Uterus (tissue), 4 donors: ENCODE results near the gene HTR2B. TPM values are rescaled to one million over a fixed set of nuclear protein-coding genes. Genes with fewer than 3 reads are reported as not detected.

Source experiments
- DNase-seq, 2 donors: peaks; one replicate each; pipeline ENCODE4 v3.0.0-alpha.2; 2019 to 2020
- H3K27ac ChIP-seq, 2 donors: fragments of 200-600 bp; sonication (generic); 1 replicate in 1 of 2; 2 replicates in 1 of 2; pipeline ENCODE4 v1.5.1; 2016 to 2018
- H3K27me3 ChIP-seq, 2 donors: fragments of 200-600 bp; sonication (generic); one replicate each; pipeline ENCODE4 v1.5.1; 2018 to 2019; ENCODE audit warnings: control low read depth in 1 of 2
- H3K36me3 ChIP-seq, 2 donors: fragments of 200-600 bp; sonication (generic); one replicate each; pipeline ENCODE4 v1.5.1; 2019; ENCODE audit warnings: control low read depth in 1 of 2
- H3K4me1 ChIP-seq, 2 donors: fragments of 200-600 bp; sonication (generic); one replicate each; pipeline ENCODE4 v1.5.1; 2018 to 2019; ENCODE audit warnings: control low read depth in 1 of 2
- H3K4me3 ChIP-seq, 2 donors: fragments of 200-600 bp; sonication (generic); 1 replicate in 1 of 2; 2 replicates in 1 of 2; pipeline ENCODE4 v1.5.1; 2018 to 2019; ENCODE audit warnings: mild to moderate bottlenecking in 1 of 2
- H3K9me3 ChIP-seq, 2 donors: fragments of 200-600 bp; sonication (generic); one replicate each; pipeline ENCODE4 v1.5.1; 2019; ENCODE audit warnings: control low read depth in 1 of 2
- CTCF ChIP-seq, 4 experiments: fragments of 200-600 bp in 2 of 4; fragments of 450-650 bp in 2 of 4; sonication (generic) in 2 of 4; IDR thresholded peaks; one replicate each; pipeline ENCODE4 v1.5.1; 2016 to 2019; ENCODE audit warnings: antibody characterized with exemption in 4 of 4, mild to moderate bottlenecking in 2 of 4, moderate library complexity in 1 of 4
- POLR2A ChIP-seq, 2 donors: fragments of 450-650 bp; IDR thresholded peaks; one replicate each; pipeline ENCODE4 v1.6.1; 2016; ENCODE audit warnings: antibody characterized with exemption in 2 of 2, mild to moderate bottlenecking in 1 of 2, moderate library complexity in 1 of 2
- intact Hi-C: fragments of 100-400 bp; cut with DNase I; formaldehyde crosslinking; loops from one replicate; pipeline ENCODE4 v1.15.1; 2023; ENCODE audit warnings: low total_unique reads
- total RNA-seq, 4 donors: library from RNA; depleted of rRNA in 3 of 4; stranded (reverse); fragments of >200 nt in 3 of 4; gene quantifications; one replicate each; pipeline versions ENCODE4 v1.1.0 to v1.2.4, GENCODE V29; 2014 to 2023
- donor health status: DM: yes; HTN: yes; CAD: no.

Gene HTR2B
- total RNA-seq, 4 donors from 2014 or later = 2.9 to 8.6 (median 4.0) TPM

- Histone ChIP-seq H3K9me3 (no peaks in the 10 kb centered on the region), H3K4me1 (no peaks in the 10 kb centered on the region), H3K27ac (peak overlapping the region in 1 of 2 donors; percentile 16), H3K36me3 (no peaks in the 10 kb centered on the region), H3K4me3 (no peak overlapping the region), H3K27me3 (no peaks in the 10 kb centered on the region)
- intact Hi-C loops = no loop called here
- TF ChIP-seq POLR2A (IDR thresholded peaks at IDR 0.05) = no peak
- TF ChIP-seq CTCF (IDR thresholded peaks at IDR 0.05) = no peak
- DNase-seq = no peak
Observed at GRCh38 chr2:231133365-231134099, 8.7 kb upstream of the HTR2B start.

GRCh38 chr2:231132129-231132528 is 7.3 kb upstream of the HTR2B start:
- Histone ChIP-seq H3K27ac (no peak overlapping the region), H3K36me3 (no peaks in the 10 kb centered on the region), H3K4me1 (no peaks in the 10 kb centered on the region), H3K27me3 (no peaks in the 10 kb centered on the region), H3K4me3 (no peak overlapping the region), H3K9me3 (no peaks in the 10 kb centered on the region)
- DNase-seq = no peak
- TF ChIP-seq POLR2A (IDR thresholded peaks at IDR 0.05) (no peak), CTCF (IDR thresholded peaks at IDR 0.05) (no peak)
- intact Hi-C loops = no loop called here

- no peaks in the 10 kb centered on the region for H3K27me3 ChIP-seq
- no peaks in the 10 kb centered on the region for H3K9me3 ChIP-seq
- H3K4me3 ChIP-seq = no peak overlapping the region
- H3K4me1 ChIP-seq = no peaks in the 10 kb centered on the region
- TF ChIP-seq CTCF (IDR thresholded peaks at IDR 0.05) = no peak
- no peak for TF ChIP-seq POLR2A (IDR thresholded peaks at IDR 0.05)
- DNase-seq = no peak
- intact Hi-C loops = no loop called here
- H3K27ac ChIP-seq = peak overlapping the region in 1 of 2 donors; percentile 53
- no peaks in the 10 kb centered on the region for H3K36me3 ChIP-seq
Observed at GRCh38 chr2:231130336-231131056, 5.7 kb upstream of the HTR2B start.

- Histone ChIP-seq H3K4me1 (no peaks in the 10 kb centered on the region), H3K27ac (peak overlapping the region in 1 of 2 donors; percentile 53), H3K27me3 (no peaks in the 10 kb centered on the region), H3K4me3 (no peak overlapping the region), H3K36me3 (no peaks in the 10 kb centered on the region), H3K9me3 (no peaks in the 10 kb centered on the region)
- no peak for DNase-seq
- intact Hi-C loops = no loop called here
- TF ChIP-seq POLR2A (IDR thresholded peaks at IDR 0.05) (no peak), CTCF (IDR thresholded peaks at IDR 0.05) (no peak)
Observed at GRCh38 chr2:231129216-231129615, 4.4 kb upstream of the HTR2B start.

DNA sequence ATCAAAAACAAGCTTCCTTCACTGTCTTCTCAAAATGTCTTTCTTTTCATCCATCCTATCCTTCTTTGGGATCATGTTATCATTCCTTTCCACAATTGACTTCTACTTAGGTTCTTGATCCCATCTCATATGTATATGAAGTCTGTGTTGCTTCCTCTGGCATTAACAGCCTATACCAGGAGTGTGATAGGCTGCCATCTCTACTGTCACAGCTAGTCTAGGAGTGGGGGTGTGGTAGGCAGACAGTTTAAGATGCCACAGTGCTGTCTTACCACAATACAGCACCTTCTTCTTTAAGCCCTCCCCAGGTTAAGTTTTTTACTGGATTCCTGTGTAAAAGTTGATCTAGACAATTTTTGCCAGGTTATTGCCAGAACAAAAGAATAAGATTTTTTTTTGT is 3.7 kb upstream of the HTR2B start:
- no peak for DNase-seq
- TF ChIP-seq POLR2A (IDR thresholded peaks at IDR 0.05) = no peak
- TF ChIP-seq CTCF (IDR thresholded peaks at IDR 0.05) = no peak
- intact Hi-C loops = no loop called here

More for the DNA sequence above, 3.7 kb upstream of the HTR2B start:
- H3K4me3 ChIP-seq = no peak overlapping the region
- no peaks in the 10 kb centered on the region for H3K27me3 ChIP-seq
- H3K9me3 ChIP-seq = no peaks in the 10 kb centered on the region
- no peaks in the 10 kb centered on the region for H3K36me3 ChIP-seq
- H3K27ac ChIP-seq = peak overlapping the region in 1 of 2 donors; percentile 53
- no peaks in the 10 kb centered on the region for H3K4me1 ChIP-seq
